ENCODE measurements around the gene TBC1D14.

DNA sequence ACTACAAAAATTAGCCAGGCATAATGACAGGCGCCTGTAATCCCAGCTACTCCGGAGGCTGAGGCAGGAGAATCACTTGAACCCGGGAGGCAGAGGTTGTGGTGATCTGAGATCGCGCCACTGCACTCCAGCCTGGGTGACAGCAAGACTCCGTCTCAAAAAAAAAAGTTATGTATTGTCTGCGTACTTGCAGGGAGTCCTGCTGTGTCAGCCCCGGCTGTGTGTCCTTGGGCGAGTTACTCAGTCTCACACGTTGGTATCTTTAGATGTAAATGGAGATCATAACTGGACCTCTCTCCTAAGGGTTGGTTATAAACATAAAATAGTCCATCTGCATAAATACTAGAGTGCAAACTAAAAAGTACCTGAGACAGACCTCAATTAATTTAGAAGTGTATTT is 22.7 kb upstream of the TBC1D14 start:
- TF ChIP-seq ZNF565 (CRISPR knock-in tag; conservative IDR thresholded peaks at IDR 0.05; ENCODE audit: low read depth): no peak
- TF ChIP-seq SNAI2 (CRISPR knock-in tag; IDR thresholded peaks at IDR 0.05): no peak
- TF ChIP-seq, protein P1, sequence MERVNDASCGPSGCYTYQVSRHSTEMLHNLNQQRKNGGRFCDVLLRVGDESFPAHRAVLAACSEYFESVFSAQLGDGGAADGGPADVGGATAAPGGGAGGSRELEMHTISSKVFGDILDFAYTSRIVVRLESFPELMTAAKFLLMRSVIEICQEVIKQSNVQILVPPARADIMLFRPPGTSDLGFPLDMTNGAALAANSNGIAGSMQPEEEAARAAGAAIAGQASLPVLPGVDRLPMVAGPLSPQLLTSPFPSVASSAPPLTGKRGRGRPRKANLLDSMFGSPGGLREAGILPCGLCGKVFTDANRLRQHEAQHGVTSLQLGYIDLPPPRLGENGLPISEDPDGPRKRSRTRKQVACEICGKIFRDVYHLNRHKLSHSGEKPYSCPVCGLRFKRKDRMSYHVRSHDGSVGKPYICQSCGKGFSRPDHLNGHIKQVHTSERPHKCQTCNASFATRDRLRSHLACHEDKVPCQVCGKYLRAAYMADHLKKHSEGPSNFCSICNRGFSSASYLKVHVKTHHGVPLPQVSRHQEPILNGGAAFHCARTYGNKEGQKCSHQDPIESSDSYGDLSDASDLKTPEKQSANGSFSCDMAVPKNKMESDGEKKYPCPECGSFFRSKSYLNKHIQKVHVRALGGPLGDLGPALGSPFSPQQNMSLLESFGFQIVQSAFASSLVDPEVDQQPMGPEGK (CRISPR knock-in tag; IDR thresholded peaks at IDR 0.05; ENCODE audit: borderline replicate concordance): no peak
- TF ChIP-seq TSHZ2 (CRISPR knock-in tag; IDR thresholded peaks at IDR 0.05): no peak
- no peak for TF ChIP-seq ZNF8 (CRISPR knock-in tag; IDR thresholded peaks at IDR 0.05)
- no peak for TF ChIP-seq ZNF70 (CRISPR knock-in tag; IDR thresholded peaks at IDR 0.05)
- TF ChIP-seq, protein P2, sequence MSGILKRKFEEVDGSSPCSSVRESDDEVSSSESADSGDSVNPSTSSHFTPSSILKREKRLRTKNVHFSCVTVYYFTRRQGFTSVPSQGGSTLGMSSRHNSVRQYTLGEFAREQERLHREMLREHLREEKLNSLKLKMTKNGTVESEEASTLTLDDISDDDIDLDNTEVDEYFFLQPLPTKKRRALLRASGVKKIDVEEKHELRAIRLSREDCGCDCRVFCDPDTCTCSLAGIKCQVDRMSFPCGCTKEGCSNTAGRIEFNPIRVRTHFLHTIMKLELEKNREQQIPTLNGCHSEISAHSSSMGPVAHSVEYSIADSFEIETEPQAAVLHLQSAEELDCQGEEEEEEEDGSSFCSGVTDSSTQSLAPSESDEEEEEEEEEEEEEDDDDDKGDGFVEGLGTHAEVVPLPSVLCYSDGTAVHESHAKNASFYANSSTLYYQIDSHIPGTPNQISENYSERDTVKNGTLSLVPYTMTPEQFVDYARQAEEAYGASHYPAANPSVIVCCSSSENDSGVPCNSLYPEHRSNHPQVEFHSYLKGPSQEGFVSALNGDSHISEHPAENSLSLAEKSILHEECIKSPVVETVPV (CRISPR knock-in tag; IDR thresholded peaks at IDR 0.05): no peak
- TF ChIP-seq CSDC2 (CRISPR knock-in tag; IDR thresholded peaks at IDR 0.05): no peak
- TF ChIP-seq RARB (CRISPR knock-in tag; IDR thresholded peaks at IDR 0.05): no peak
